K562 (cell line): Measurements from ENCODE around the gene KIAA0930. TPM values are rescaled to one million over a fixed set of nuclear protein-coding genes. Genes with fewer than 3 reads are reported as not detected.

ENCODE experiments used
- ERF ChIP-seq: fragments of 450-650 bp; formaldehyde crosslinking; IDR thresholded peaks from 2 replicates; pipeline ENCODE4 v1.4.0; 2020; ENCODE audit warnings: mild to moderate bottlenecking, mixed read lengths
- ESRRB ChIP-seq: fragments of 250-450 bp; sonication (Bioruptor Pico); IDR thresholded peaks from 2 replicates; pipeline ENCODE4 v1.5.0; 2020; ENCODE audit warnings: mild to moderate bottlenecking, moderate library complexity, borderline replicate concordance
- ETV1 ChIP-seq: fragments of 450-650 bp; conservative IDR thresholded peaks from 2 replicates; pipeline ENCODE4 v1.6.1; 2016; ENCODE audit warnings: missing genetic modification characterization, control low read depth, low read depth, missing compliant biosample characterization
- ETV6 ChIP-seq, 3 experiments: fragments of 150-350 bp in 1 of 3; sonication (generic) in 1 of 3; formaldehyde crosslinking in 1 of 3; IDR thresholded peaks; 2 replicates each; pipeline versions ENCODE4 v1.6.1 to v1.8.0; 2014 to 2022; ENCODE audit warnings: borderline replicate concordance in 2 of 3, low read depth in 2 of 3, antibody characterized with exemption in 1 of 3, low read length in 1 of 3, mild to moderate bottlenecking in 1 of 3, missing genetic modification reagents in 1 of 3
- FOXJ2 ChIP-seq: fragments of 200-800 bp; sonication (Bioruptor generic); IDR thresholded peaks from 2 replicates; pipeline ENCODE4 v1.6.1; 2016; ENCODE audit warnings: missing genetic modification characterization, missing compliant biosample characterization
- GABPB2 ChIP-seq: fragments of 250-450 bp; sonication (Bioruptor Pico); conservative IDR thresholded peaks from 2 replicates; pipeline ENCODE4 v1.5.1; 2021; ENCODE audit warnings: mild to moderate bottlenecking
- JUN ChIP-seq, 2 experiments: sonication (generic) in 1 of 2; formaldehyde crosslinking in 1 of 2; IDR thresholded peaks; 2 replicates each; pipeline versions ENCODE4 v1.6.1 to v1.8.0; 2012 to 2022; ENCODE audit warnings: borderline replicate concordance in 2 of 2, mild to moderate bottlenecking in 2 of 2, improper control_type of control experiment in 1 of 2, low read depth in 1 of 2, low read length in 1 of 2, missing genetic modification reagents in 1 of 2
- LEF1 ChIP-seq: fragments of 450-650 bp; IDR thresholded peaks from 2 replicates; pipeline ENCODE4 v1.6.1; 2016; ENCODE audit warnings: mild to moderate bottlenecking
- MAFG ChIP-seq: fragments of 450-650 bp; conservative IDR thresholded peaks from 2 replicates; pipeline ENCODE4 v1.6.1; 2016; ENCODE audit warnings: missing genetic modification characterization, missing compliant biosample characterization
- NR2C1 ChIP-seq, 2 experiments: fragments of 450-650 bp; IDR thresholded peaks; 2 replicates each; pipeline ENCODE4 v1.6.1; 2017; ENCODE audit warnings: mild to moderate bottlenecking in 2 of 2, antibody characterized with exemption in 1 of 2, inconsistent platforms in 1 of 2, missing compliant biosample characterization in 1 of 2, missing genetic modification characterization in 1 of 2
- NUFIP1 ChIP-seq: fragments of 450-650 bp; IDR thresholded peaks from 2 replicates; pipeline ENCODE4 v1.6.1; 2018; ENCODE audit not compliant: partially characterized antibody
- SNRNP70 ChIP-seq: fragments of 200-400 bp; formaldehyde crosslinking; optimal IDR thresholded peaks from 2 replicates; pipeline ENCODE3; 2017; ENCODE audit warnings: low read depth, low read length
- SRF ChIP-seq, 2 experiments: fragments of 250-450, 450-650 bp in 1 of 2; sonication (Bioruptor Pico) in 1 of 2; sonication (generic) in 1 of 2; formaldehyde crosslinking; IDR thresholded peaks; 2 replicates each; pipeline versions ENCODE4 v1.5.0 to v1.5.1; 2020 to 2022; ENCODE audit warnings: mild to moderate bottlenecking in 1 of 2, missing genetic modification reagents in 1 of 2
- SRSF9 ChIP-seq: fragments of 200-400 bp; formaldehyde crosslinking; IDR thresholded peaks from 2 replicates; pipeline ENCODE4 v1.6.1; 2017; ENCODE audit warnings: low read depth, low read length, borderline replicate concordance
- TCF7L2 ChIP-seq: fragments of 150-350 bp; IDR thresholded peaks from 2 replicates; pipeline ENCODE4 v1.6.1; 2016; ENCODE audit warnings: low read depth, mild to moderate bottlenecking, low read length, moderate library complexity
- ZFP30 ChIP-seq: fragments of 250-450 bp; sonication (Bioruptor Pico); IDR thresholded peaks from 2 replicates; pipeline ENCODE4 v1.8.0; 2022; ENCODE audit warnings: moderate library complexity, mild to moderate bottlenecking, inconsistent platforms, borderline replicate concordance
- ZNF444 ChIP-seq: fragments of 250-450 bp; sonication (Bioruptor Pico); IDR thresholded peaks from 2 replicates; pipeline ENCODE4 v1.4.0; 2020; ENCODE audit warnings: mild to moderate bottlenecking, moderate library complexity
- ZSCAN29 ChIP-seq: fragments of 450-650 bp; IDR thresholded peaks from 2 replicates; pipeline ENCODE4 v1.6.1; 2017
- polyA plus RNA-seq, 8 experiments: library from polyadenylated mRNA; depleted of rRNA in 4 of 8; stranded (reverse) in 5 of 8; unstranded in 3 of 8; fragments of >200 nt; fragmentation: Nextera tagmentation in 2 of 8; fragmentation: Illumina TruSeq in 1 of 8; extraction: Ambion mirVana in 2 of 8; extraction: Trizol in 1 of 8; gene quantifications; 2 replicates each; pipeline versions ENCODE4 v1.2.1 to v1.2.3, GENCODE V29; 2011 to 2014; ENCODE audit warnings: inconsistent platforms in 1 of 8, missing spikeins in 1 of 8
- total RNA-seq, 7 experiments: library from RNA; depleted of rRNA in 6 of 7; stranded (reverse); fragments of >200 nt in 6 of 7; fragmentation: Illumina TruSeq in 2 of 7; extraction: Trizol in 2 of 7; gene quantifications; 2 replicates each; pipeline versions ENCODE4 v1.2.1 to v1.2.3, GENCODE V29; 2011 to 2021; ENCODE audit warnings: low replicate concordance in 1 of 7
- TF ChIP-seq, protein P1 (sequence below): fragments of 450-650 bp; IDR thresholded peaks from one replicate; pipeline ENCODE4 v1.6.1; 2018; ENCODE audit warnings: mild to moderate bottlenecking, moderate library complexity; ENCODE audit not compliant: partially characterized antibody
- TF ChIP-seq, protein P2 (sequence below): fragments of 150-350 bp; conservative IDR thresholded peaks from 2 replicates; pipeline ENCODE4 v1.6.1; 2014; ENCODE audit warnings: low read length
- TF ChIP-seq, protein P3 (sequence below), 2 experiments: fragments of 450-650 bp in 1 of 2; sonication (generic) in 1 of 2; formaldehyde crosslinking in 1 of 2; IDR thresholded peaks in 1 of 2; conservative IDR thresholded peaks in 1 of 2; 2 replicates each; pipeline versions ENCODE4 v1.6.1 to v1.8.1; 2016 to 2023; ENCODE audit warnings: mild to moderate bottlenecking in 2 of 2, moderate library complexity in 2 of 2, inconsistent platforms in 1 of 2, missing genetic modification reagents in 1 of 2

Gene KIAA0930
- total and polyA plus RNA-seq, 9 of the 15 experiments (the other 6 are each of a cell fraction or from before 2014, with no cell fraction given) = 0.24 to 12.1 (median 6.4) TPM

DNA sequence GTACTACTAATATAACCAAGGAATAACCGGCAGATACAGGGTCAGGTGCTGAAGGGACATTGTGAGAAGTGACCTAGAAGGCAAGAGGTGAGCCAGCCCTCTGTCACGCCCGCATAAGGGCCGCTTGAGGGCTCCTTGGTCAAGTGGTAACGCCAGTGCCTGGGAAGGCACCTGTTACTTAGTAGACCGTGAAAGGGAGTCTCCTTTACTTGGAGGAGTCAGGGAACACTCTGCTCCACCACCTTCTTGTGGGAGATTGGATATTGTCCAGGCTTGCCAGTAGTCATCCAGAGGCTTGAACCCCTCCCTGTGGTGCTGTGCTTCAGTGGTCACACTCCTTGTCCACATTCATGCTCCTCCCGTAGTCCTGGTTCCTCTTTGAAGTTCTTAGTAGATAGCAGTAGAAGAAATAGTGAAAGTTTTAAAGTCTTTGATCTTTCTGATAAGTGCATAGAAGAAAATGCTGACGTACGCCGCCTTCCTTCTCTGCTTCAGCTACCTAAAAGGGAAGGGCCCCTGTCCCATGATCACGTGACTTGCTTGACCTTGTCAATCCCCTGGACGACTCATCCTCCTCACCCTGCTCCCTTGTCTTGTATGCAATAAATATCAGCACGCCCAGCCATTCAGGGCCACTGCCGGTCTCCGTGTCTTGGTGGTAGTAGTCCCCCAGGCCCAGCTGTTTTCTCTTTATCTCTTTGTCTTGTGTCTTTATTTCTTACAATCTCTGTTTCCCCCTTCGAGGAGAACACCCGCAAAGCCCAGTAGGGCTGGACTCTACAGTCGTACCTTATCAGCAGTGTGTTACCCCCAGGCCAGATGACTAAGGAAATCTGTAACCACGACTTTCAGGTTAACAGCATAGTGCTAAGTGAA is 70.9 kb downstream of the KIAA0930 start (continued):
- TF ChIP-seq, protein P1, sequence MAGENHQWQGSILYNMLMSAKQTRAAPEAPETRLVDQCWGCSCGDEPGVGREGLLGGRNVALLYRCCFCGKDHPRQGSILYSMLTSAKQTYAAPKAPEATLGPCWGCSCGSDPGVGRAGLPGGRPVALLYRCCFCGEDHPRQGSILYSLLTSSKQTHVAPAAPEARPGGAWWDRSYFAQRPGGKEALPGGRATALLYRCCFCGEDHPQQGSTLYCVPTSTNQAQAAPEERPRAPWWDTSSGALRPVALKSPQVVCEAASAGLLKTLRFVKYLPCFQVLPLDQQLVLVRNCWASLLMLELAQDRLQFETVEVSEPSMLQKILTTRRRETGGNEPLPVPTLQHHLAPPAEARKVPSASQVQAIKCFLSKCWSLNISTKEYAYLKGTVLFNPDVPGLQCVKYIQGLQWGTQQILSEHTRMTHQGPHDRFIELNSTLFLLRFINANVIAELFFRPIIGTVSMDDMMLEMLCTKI = no peak
- TF ChIP-seq, protein P2, sequence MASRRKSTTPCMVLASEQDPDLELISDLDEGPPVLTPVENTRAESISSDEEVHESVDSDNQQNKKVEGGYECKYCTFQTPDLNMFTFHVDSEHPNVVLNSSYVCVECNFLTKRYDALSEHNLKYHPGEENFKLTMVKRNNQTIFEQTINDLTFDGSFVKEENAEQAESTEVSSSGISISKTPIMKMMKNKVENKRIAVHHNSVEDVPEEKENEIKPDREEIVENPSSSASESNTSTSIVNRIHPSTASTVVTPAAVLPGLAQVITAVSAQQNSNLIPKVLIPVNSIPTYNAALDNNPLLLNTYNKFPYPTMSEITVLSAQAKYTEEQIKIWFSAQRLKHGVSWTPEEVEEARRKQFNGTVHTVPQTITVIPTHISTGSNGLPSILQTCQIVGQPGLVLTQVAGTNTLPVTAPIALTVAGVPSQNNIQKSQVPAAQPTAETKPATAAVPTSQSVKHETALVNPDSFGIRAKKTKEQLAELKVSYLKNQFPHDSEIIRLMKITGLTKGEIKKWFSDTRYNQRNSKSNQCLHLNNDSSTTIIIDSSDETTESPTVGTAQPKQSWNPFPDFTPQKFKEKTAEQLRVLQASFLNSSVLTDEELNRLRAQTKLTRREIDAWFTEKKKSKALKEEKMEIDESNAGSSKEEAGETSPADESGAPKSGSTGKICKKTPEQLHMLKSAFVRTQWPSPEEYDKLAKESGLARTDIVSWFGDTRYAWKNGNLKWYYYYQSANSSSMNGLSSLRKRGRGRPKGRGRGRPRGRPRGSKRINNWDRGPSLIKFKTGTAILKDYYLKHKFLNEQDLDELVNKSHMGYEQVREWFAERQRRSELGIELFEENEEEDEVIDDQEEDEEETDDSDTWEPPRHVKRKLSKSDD = no peak
- TF ChIP-seq ZFP30 (CRISPR knock-in tag) (no peak), LEF1 (no peak), SNRNP70 (no peak), ETV1 (tag) (no peak), ZNF444 (CRISPR knock-in tag) (no peak), GABPB2 (CRISPR knock-in tag) (no peak), SRF (CRISPR knock-in tag; IDR thresholded peaks at IDR 0.05) (no peak), SRSF9 (no peak), ERF (CRISPR knock-in tag) (no peak), TCF7L2 (no peak), NR2C1 (IDR thresholded peaks at IDR 0.05) (peak; percentile 47; the same call in 1 of the 2 replicates), NR2C1 (tag; IDR thresholded peaks at IDR 0.05) (peak; percentile 47; the same call in 1 of the 2 replicates), ETV6 (IDR thresholded peaks at IDR 0.05; ENCODE audit: borderline replicate concordance in 1 of 2, low read depth in 2 of 2, low read length in 1 of 2) (no peak), ETV6 (CRISPR knock-in tag; IDR thresholded peaks at IDR 0.05; ENCODE audit: borderline replicate concordance) (no peak), NUFIP1 (no peak), JUN (IDR thresholded peaks at IDR 0.05; ENCODE audit: borderline replicate concordance, low read depth, low read length) (no peak), JUN (CRISPR knock-in tag; IDR thresholded peaks at IDR 0.05; ENCODE audit: borderline replicate concordance) (no peak), FOXJ2 (no peak), MAFG (tag) (peak; percentile 50; the same call in 1 of the 2 replicates), ESRRB (CRISPR knock-in tag) (no peak), ZSCAN29 (no peak)
- TF ChIP-seq, protein P3, sequence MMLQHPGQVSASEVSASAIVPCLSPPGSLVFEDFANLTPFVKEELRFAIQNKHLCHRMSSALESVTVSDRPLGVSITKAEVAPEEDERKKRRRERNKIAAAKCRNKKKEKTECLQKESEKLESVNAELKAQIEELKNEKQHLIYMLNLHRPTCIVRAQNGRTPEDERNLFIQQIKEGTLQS (IDR thresholded peaks at IDR 0.05) = 0 out of 2 replicates have a peak, but pooled peaks have one; percentile 25
- TF ChIP-seq, protein P3 (CRISPR knock-in tag; conservative IDR thresholded peaks at IDR 0.05) = no peak
